HG02870 (cell line): ENCODE data around the gene C14orf180.
"Not testable (repeated sequence)": the region's sequence is repeated elsewhere in the genome, so short reads cannot be mapped to it uniquely, and the experiment has no call there.

Source experiments
- ATAC-seq: cut with Tn5 transposase; IDR thresholded peaks from one replicate; pipeline ENCODE4 v1.9.1; 2021; ENCODE audit warnings: mild to moderate bottlenecking, moderate library complexity; ENCODE audit not compliant: unreplicated experiment

Gene C14orf180

GRCh38 chr14:104603711-104604401 is 24.3 kb downstream of the C14orf180 start:
- ATAC-seq = no peak

GRCh38 chr14:104604458-104605449 is 25.2 kb downstream of the C14orf180 start, which contains the start of gene TMEM179:
Gene TMEM179 (minus strand): TSS chr14:104604772. CDS start chr14:104604741, 31 bp downstream.
- no peak for ATAC-seq

GRCh38 chr14:104609666-104610065 is 30.1 kb downstream of the C14orf180 start:
- ATAC-seq = no peak

GRCh38 chr14:104610749-104611310 is 31.3 kb downstream of the C14orf180 start:
- no peak for ATAC-seq

- ATAC-seq = no peak
Measured at GRCh38 chr14:104611881-104612280, 32.3 kb downstream of the C14orf180 start.

- no peak for ATAC-seq
Measured at GRCh38 chr14:104614126-104614812, 34.7 kb downstream of the C14orf180 start.

GRCh38 chr14:104624939-104625338 is 45.4 kb downstream of the C14orf180 start:
- ATAC-seq = no peak

GRCh38 chr14:104632781-104633180 is 53.2 kb downstream of the C14orf180 start:
- no peak for ATAC-seq

- ATAC-seq = no peak
Measured at GRCh38 chr14:104633276-104634137, 53.9 kb downstream of the C14orf180 start.

GRCh38 chr14:104634138-104634760 is 54.7 kb downstream of the C14orf180 start:
- ATAC-seq = no peak

GRCh38 chr14:104634886-104635570 is 55.5 kb downstream of the C14orf180 start:
- no peak for ATAC-seq

- ATAC-seq = no peak
Measured at GRCh38 chr14:104635717-104636116, 56.2 kb downstream of the C14orf180 start.

GRCh38 chr14:104636131-104636530 is 56.6 kb downstream of the C14orf180 start:
- ATAC-seq = no peak

- not testable (repeated sequence) for ATAC-seq
Measured at GRCh38 chr14:104636846-104637545, 57.4 kb downstream of the C14orf180 start.

- ATAC-seq = no peak
Measured at GRCh38 chr14:104637546-104638003, 58.0 kb downstream of the C14orf180 start.

- ATAC-seq = no peak
Measured at GRCh38 chr14:104638190-104638589, 58.6 kb downstream of the C14orf180 start.

- no peak for ATAC-seq
Measured at GRCh38 chr14:104638927-104639450, 59.4 kb downstream of the C14orf180 start.

GRCh38 chr14:104639471-104639870 is 59.9 kb downstream of the C14orf180 start:
- no peak for ATAC-seq
